HG03139 (cell line): ENCODE data around the gene SMARCA4.

Experiments used
- ATAC-seq: cut with Tn5 transposase; IDR thresholded peaks from one replicate; pipeline ENCODE4 v1.9.1; 2021; ENCODE audit not compliant: unreplicated experiment

The SMARCA4 gene

GRCh38 chr19:11028146-11028545 lies 67.3 kb downstream of the SMARCA4 start:
- ATAC-seq: no peak

- no peak for ATAC-seq
These were observed 70.7 kb downstream of the SMARCA4 start for GRCh38 chr19:11031421-11032070.

- ATAC-seq: no peak
These were observed 72.4 kb downstream of the SMARCA4 start for GRCh38 chr19:11033251-11033650.

GRCh38 chr19:11033763-11034162 lies 72.9 kb downstream of the SMARCA4 start:
- no peak for ATAC-seq

- ATAC-seq: no peak
These were observed 73.8 kb downstream of the SMARCA4 start for GRCh38 chr19:11034449-11035213.

GRCh38 chr19:11035441-11036377 lies 74.9 kb downstream of the SMARCA4 start:
- no peak for ATAC-seq

- no peak for ATAC-seq
These were observed 77.7 kb downstream of the SMARCA4 start for GRCh38 chr19:11038511-11038910.

- no peak for ATAC-seq
These were observed 80.4 kb downstream of the SMARCA4 start for GRCh38 chr19:11041194-11041593.

- ATAC-seq: no peak
These were observed 81.3 kb downstream of the SMARCA4 start for GRCh38 chr19:11041966-11042627.

- no peak for ATAC-seq
These were observed 83.6 kb downstream of the SMARCA4 start for GRCh38 chr19:11044431-11044830.

- no peak for ATAC-seq
These were observed 84.7 kb downstream of the SMARCA4 start for GRCh38 chr19:11045536-11045935.

- ATAC-seq: no peak
These were observed 86.0 kb downstream of the SMARCA4 start for GRCh38 chr19:11046605-11047354.

- ATAC-seq: no peak
These were observed 87.0 kb downstream of the SMARCA4 start for GRCh38 chr19:11047866-11048265.

GRCh38 chr19:11050323-11051114 lies 89.7 kb downstream of the SMARCA4 start:
- no peak for ATAC-seq

- ATAC-seq: no peak
These were observed 93.0 kb downstream of the SMARCA4 start for GRCh38 chr19:11053817-11054195.

GRCh38 chr19:11054200-11054599 lies 93.4 kb downstream of the SMARCA4 start:
- ATAC-seq: no peak

- no peak for ATAC-seq
These were observed 93.8 kb downstream of the SMARCA4 start for GRCh38 chr19:11054628-11055027.

- ATAC-seq: no peak
These were observed 97.6 kb downstream of the SMARCA4 start for GRCh38 chr19:11058246-11059030.
